BJ (cell line): ENCODE measurements around the gene PCDH9. TPM values are rescaled to one million over a fixed set of nuclear protein-coding genes. Genes with fewer than 3 reads are reported as not detected.

Source experiments
- CTCF ChIA-PET: fragments of 350-600 bp; formaldehyde crosslinking; extraction: SDS; loops from one replicate; lab custom pipeline; 2021; ENCODE audit warnings: antibody characterized with exemption, inconsistent platforms; lab: Yijun Ruan, JAX
- POLR2A ChIA-PET: fragments of 300-600 bp; sonication (Branson Sonifier 250); formaldehyde crosslinking; extraction: SDS; loops from one replicate; lab custom pipeline; 2021; ENCODE audit warnings: antibody characterized with exemption; lab: Charles Lee
- DNase-seq: peaks from one replicate; pipeline ENCODE4 v3.0.0-alpha.2; 2011; ENCODE audit warnings: low read depth
- H3K27me3 ChIP-seq: 2 replicates; pipeline ENCODE4 v1.6.0; 2011; ENCODE audit warnings: low read length; ENCODE audit not compliant: control insufficient read depth, insufficient read depth
- H3K36me3 ChIP-seq: 2 replicates; pipeline ENCODE4 v1.5.1; 2011; ENCODE audit warnings: low read length; ENCODE audit not compliant: control insufficient read depth, insufficient read depth
- H3K4me3 ChIP-seq: 2 replicates; pipeline ENCODE4 v1.5.1; 2011; ENCODE audit warnings: low read depth, mild to moderate bottlenecking, control low read depth, low read length
- polyA plus RNA-seq: library from polyadenylated mRNA; depleted of rRNA; stranded (reverse); fragments of >200 nt; gene quantifications from 2 replicates; pipeline ENCODE4 v1.2.3, GENCODE V29; 2011
- TF ChIP-seq, protein P1 (sequence below): IDR thresholded peaks from 2 replicates; pipeline ENCODE4 v1.5.1; 2011; ENCODE audit warnings: low read depth, mild to moderate bottlenecking, control low read depth, inconsistent platforms, low read length, moderate library complexity; ENCODE audit not compliant: insufficient read depth

The PCDH9 gene
- polyA plus RNA-seq, 1 experiment, result 2.3 TPM

DNA sequence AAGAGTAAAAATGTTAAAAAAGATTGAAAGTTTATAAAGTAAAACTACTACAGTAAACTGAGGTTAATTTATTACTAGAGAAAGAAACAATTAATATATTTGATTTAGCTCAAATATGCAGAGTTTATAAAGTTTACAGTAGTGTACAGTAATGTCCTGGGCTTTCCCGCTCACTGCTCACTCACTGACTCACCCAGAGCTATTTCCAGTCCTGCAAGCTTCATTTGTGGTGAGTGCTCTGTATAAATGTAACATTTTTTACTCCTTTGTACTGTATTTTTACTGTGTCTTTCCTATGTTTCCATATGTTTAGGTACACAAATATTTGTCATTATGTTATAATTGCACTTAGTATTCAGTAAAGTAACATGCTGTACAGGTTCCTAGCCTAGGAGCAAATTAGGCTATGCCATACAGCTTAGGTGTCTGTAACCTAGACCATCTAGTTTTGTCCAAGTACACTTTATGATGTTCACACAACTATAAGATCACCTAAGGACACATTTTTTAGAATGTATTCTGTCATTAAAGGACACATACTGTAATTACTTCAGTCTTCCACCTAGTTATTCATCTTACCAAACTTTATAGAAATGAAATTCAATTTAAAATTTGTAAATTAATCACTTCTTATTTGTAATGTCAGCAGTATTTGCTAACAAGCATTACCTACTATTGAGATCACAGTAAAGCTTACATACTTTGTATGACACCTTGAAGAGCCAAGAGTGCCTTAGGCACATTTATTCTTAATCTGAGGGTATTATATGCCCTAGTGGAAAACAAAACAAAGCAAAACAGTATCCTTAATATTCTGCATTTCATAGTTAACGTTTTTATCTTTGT lies 683.4 kb downstream of the PCDH9 start:
- Histone ChIP-seq H3K36me3 (no peaks in the 10 kb centered on the region), H3K4me3 (no peak overlapping the region), H3K27me3 (no peaks in the 10 kb centered on the region)
- CTCF ChIA-PET, result interaction anchor here (1.8 kb wide), 1 partner anchor 13 kb away, joined by 6 read pairs; no protein-coding TSS in a partner anchor
- DNase-seq, result no peak
- TF ChIP-seq, protein P1, sequence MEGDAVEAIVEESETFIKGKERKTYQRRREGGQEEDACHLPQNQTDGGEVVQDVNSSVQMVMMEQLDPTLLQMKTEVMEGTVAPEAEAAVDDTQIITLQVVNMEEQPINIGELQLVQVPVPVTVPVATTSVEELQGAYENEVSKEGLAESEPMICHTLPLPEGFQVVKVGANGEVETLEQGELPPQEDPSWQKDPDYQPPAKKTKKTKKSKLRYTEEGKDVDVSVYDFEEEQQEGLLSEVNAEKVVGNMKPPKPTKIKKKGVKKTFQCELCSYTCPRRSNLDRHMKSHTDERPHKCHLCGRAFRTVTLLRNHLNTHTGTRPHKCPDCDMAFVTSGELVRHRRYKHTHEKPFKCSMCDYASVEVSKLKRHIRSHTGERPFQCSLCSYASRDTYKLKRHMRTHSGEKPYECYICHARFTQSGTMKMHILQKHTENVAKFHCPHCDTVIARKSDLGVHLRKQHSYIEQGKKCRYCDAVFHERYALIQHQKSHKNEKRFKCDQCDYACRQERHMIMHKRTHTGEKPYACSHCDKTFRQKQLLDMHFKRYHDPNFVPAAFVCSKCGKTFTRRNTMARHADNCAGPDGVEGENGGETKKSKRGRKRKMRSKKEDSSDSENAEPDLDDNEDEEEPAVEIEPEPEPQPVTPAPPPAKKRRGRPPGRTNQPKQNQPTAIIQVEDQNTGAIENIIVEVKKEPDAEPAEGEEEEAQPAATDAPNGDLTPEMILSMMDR, result no peak
- POLR2A ChIA-PET, result interaction anchor here (0.5 to 0.7 kb wide), 3 partner anchors 113 to 447 kb away, joined by 3 to 5 read pairs (median 4); no protein-coding TSS in a partner anchor

DNA sequence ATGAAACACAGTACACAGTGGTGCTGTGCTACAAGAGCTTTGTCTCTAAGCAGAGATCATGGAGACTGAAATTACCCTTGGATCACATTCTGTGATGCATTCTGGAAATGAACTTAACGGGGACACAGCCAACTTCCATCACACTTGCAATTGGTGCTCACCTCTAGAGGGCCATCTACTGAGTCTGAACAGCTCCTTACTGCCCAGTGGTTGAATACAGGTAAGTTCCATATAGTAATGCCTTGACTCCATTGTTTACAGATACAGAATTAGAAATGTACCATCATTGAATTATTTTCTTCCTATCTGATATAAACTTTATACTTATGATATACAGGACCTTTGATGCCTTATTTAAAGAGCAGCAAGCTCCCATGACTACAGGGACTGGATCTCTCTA lies 686.4 kb downstream of the PCDH9 start:
- TF ChIP-seq, protein P1, result no peak
- Histone ChIP-seq H3K36me3 (no peaks in the 10 kb centered on the region), H3K27me3 (no peaks in the 10 kb centered on the region), H3K4me3 (no peak overlapping the region)
- DNase-seq, result no peak
- POLR2A ChIA-PET, result no interaction called here
- CTCF ChIA-PET, result interaction anchor here (1.6 kb wide), 1 partner anchor 10 kb away, joined by 3 read pairs; no protein-coding TSS in a partner anchor

DNA sequence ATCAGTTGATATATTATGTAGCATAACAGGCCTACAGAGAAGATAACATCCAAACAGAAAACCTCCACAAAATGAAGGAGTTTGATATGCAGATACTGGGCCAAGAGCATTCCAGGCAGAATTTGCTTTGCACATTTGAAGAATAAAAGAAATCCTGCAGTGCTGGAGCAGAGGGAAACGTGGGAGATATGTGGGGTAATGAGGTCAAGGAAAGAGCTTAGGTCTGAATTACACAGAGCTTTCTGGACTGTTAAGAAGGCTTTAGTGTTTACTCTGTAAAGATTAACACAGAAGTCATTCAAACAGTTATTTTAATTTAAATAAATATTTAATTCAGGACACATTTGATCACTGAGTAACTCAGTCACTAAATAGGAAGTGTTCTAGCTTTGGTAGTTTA lies 692.7 kb downstream of the PCDH9 start:
- TF ChIP-seq, protein P1, result no peak
- no peak overlapping the region for H3K4me3 ChIP-seq
- H3K27me3 ChIP-seq, result no peaks in the 10 kb centered on the region
- H3K36me3 ChIP-seq, result no peaks in the 10 kb centered on the region
- no peak for DNase-seq
- ChIA-PET POLR2A (interaction anchor here (0.6 kb wide), 1 partner anchor 84 kb away, joined by 3 read pairs; no protein-coding TSS in a partner anchor), CTCF (no interaction called here)

DNA sequence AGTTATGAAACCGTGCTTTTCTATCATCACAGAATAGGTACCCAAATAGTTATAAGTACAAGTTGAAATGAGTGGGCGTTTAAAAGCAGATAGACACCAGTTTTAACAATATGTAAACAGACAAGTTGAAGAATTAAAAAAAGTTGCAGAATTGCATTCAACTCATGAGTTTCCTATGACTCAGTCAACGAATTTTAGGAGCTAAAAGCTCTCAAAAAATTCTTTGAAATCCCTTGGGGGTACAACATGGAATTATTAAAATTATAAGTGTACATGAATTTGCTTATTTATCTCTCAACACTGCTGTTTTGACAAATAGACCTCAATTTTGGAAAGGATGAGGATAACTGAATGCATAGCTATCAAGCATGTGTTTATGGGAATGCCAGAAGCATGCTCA lies 693.4 kb downstream of the PCDH9 start:
- CTCF ChIA-PET, result no interaction called here
- TF ChIP-seq, protein P1, result no peak
- Histone ChIP-seq H3K4me3 (no peak overlapping the region), H3K27me3 (no peaks in the 10 kb centered on the region), H3K36me3 (no peaks in the 10 kb centered on the region)
- no peak for DNase-seq
- POLR2A ChIA-PET, result interaction anchor here (0.6 kb wide), 1 partner anchor 83 kb away, joined by 3 read pairs; no protein-coding TSS in a partner anchor

DNA sequence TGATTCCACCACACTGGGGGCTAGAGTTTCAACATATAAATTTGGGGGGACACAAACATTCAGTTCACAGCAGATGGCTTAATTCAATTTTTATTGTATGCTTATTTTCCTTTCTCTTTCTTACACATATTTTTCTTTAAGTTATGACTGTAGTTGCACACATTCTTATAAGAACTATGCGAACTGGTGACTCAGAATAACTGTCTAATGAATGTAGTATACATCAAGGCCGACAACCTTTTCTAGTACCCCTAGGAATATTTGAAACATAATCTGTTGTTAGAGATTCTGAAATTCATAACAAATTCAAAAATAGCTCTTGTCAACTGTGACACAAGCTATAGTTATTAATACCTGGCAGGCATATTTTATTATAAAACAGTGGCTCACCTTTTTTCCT lies 695.6 kb downstream of the PCDH9 start:
- Histone ChIP-seq H3K4me3 (no peak overlapping the region), H3K36me3 (no peaks in the 10 kb centered on the region), H3K27me3 (no peaks in the 10 kb centered on the region)
- POLR2A ChIA-PET, result no interaction called here
- TF ChIP-seq, protein P1, result no peak
- CTCF ChIA-PET, result interaction anchor here (2.0 to 2.1 kb wide), 2 partner anchors 12 to 16 kb away, joined by 6 read pairs; no protein-coding TSS in a partner anchor
- no peak for DNase-seq
